NOMO-1 treated with dmso at 0.1 percent for 144 hours (cell line): ENCODE data around the gene ANKS4B.
A peak's percentile ranks its signal among the peaks of the same experiment; 100 is the strongest.
"Not testable (repeated sequence)": the region's sequence is repeated elsewhere in the genome, so short reads cannot be mapped to it uniquely, and the experiment has no call there.

ENCODE experiments used
- DNase-seq: peaks from one replicate; lab custom pipeline; 2025; ENCODE audit not compliant: unreplicated experiment; lab: John Stamatoyannopoulos, UW

ANKS4B gene

GRCh38 chr16:21233521-21234150 is at the start of gene ANKS4B:
Gene ANKS4B (plus strand): TSS chr16:21233699. CDS start chr16:21233738, 39 bp downstream.
- no peak for DNase-seq

DNA sequence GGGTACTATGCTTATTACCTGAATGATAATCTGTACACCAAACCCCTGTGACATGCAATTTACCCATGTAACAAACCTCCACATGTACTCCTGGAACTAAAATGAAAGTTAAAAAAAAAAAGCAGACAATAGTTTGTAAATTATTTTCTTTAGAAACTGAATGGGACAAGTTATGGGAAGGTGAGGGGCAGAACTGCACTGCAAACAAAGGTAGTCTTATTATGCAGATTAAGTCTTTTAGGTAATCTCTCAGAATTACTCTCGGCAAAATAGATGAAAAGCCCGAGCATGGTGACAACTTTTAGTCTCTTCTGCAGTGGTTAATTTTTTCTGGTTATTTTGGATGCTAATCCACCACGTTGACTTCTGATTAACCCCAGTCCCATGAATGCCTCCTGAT is 49.5 kb upstream of the ANKS4B start:
- DNase-seq = no peak

DNA sequence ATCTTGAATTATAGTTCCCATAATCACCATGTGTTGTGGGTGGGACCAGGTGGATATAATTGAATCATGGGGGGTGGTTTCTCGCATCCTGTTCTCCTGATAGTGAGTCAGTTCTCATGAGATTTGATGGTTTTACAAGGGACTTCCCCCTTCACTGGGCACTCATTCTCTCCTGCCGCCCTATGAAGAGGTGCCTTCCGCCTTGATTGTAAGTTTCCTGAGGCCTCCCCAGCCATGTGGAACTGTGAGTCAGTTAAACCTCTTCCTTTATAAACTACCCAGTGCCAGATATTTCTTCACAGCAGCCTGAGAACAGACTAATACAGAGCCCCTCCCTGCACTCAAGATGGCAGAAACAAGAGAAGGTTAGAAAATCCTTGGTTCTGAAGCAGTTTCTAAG is 48.7 kb upstream of the ANKS4B start:
- no peak for DNase-seq

DNA sequence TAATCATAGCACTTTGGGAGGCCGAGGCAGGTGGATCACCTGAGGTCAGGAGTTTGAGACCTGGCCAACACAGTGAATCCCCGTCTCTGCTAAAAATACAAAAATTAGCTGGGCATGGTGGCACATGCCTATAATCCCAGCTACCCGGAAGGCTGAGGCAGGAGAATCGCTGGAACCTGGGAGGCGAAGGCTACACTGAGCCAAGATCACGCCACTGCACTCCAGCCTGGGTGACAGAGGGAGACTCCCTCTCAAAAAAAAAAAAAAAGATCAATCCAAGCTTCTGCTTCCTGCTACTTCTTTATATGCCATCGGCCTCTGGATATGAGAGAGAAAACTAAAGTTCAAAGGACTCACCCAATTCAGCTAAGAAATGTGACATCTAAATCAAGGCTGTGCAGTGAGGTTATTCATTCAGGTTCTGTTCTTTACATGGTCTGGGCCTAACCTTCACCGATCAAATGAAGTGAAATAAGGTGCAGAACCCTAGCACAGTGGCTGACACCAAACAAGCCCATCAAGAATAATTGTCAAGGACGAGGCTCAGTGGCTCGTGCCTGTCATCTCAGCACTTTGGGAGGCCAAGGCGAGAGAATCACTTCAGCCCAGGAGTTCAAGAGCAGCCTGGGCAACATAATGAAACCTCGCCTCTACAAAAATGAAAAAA is 47.7 kb upstream of the ANKS4B start:
- no peak for DNase-seq

- no peak for DNase-seq
Observed at GRCh38 chr16:21186326-21186691, 47.2 kb upstream of the ANKS4B start.

GRCh38 chr16:21189311-21189710 is 44.2 kb upstream of the ANKS4B start:
- DNase-seq = no peak

DNA sequence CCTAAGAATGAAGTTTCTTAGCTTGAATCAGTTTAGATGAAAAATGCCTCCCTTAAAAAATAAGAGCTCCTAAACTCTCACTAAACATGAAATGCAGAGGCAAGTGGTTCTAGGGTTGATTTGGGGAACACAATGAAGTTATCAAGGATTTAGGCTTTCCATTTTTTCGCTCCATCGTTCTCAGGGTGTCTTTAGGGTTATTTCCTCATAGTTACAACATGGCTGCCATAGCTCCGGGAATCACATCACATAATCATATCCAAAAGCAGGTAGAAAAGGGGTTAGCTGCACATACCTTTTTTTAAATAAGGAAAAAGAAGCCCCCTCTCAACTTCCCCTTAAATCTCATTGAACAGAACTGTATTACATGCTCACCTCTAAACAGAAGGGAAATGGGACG is 43.5 kb upstream of the ANKS4B start:
- no peak for DNase-seq

- no peak for DNase-seq
Observed at GRCh38 chr16:21190599-21190998, 42.9 kb upstream of the ANKS4B start.

DNA sequence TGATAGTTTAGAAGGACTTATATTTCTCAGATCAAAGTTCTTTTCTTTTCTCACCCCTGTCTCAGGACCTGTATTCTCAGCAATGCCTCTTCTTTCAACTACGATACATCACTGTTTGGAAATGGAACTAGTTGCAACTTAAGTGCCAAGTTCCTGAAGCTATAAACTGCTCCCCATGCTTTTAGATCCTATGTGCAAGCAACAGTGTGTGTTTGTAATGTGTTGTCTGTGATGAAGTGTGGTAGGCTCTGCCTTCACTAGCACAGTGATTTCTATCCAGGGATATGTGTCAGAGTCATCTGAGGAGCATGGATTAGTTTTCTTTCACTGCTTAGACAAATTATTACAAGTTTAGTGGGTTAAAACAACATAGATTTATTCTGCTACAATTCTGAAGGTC is 40.5 kb upstream of the ANKS4B start:
- DNase-seq = no peak

DNA sequence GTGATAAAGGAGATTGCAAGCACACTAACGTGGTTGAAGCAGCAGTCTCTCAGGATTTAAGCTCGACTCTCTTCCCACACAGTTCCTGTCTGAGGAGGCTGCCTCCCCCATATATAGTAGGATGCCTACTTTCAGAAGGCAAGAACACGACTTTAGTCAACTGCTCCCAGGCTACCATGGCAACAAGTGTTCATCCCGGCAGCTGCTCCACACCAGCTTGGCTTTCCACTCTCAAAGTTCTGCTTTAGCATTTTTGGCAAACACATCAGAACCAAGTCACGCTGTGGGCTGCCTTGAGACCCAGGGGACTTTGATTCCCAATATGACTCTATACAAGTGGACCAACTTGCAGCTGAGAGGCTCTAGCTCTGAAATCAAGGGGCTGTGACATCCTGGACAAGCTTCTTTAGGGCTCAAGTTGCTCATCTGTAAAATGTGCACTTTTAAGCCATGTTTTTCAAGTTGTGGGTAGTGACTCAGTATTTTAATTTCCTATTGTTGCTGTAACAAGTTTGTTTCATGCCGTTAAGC is 38.7 kb upstream of the ANKS4B start:
- no peak for DNase-seq

DNA sequence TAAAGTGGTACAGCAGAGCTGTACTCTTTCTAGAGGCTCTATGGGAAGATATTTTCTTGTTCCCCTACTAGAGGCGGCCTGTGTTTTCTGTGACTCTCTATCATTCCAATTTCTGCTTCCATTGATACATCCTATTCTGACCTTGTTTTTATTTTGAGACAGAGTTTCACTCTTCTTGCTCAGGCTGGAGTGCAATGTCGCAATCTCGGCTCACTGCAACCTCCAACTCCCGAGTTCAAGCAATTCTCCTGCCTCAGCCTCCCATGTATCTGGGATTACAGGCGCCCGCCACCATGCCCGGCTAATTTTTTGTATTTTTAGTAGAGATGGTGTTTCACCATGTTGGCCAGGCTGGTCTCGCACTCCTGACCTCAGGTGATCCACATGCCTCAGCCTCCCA is 38.2 kb upstream of the ANKS4B start:
- DNase-seq = not testable (repeated sequence)

- peak; percentile 54 for DNase-seq
Observed at GRCh38 chr16:21197112-21197511, 36.4 kb upstream of the ANKS4B start.

DNA sequence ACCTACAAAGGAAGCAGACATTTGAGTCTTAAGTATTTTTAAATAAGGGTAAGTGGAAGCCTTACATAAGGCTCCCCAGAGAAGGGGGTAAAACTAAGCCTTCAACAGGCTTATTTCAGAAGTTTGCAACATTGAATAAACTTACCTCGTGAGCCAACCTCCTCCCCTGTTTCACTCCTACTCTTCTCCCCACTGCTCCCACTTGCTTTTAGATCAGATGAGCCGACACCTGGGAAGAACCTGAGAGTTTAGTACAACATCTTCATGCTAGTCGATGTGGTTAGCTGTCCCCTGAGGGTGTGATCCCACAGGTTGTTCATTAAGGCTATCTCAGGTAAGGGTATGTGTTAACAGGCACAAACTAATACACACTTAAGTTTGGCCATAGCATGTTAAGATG is 35.9 kb upstream of the ANKS4B start:
- DNase-seq = no peak

- DNase-seq = no peak
Observed at GRCh38 chr16:21199607-21200218, 33.8 kb upstream of the ANKS4B start.

- no peak for DNase-seq
Observed at GRCh38 chr16:21203155-21203797, 30.2 kb upstream of the ANKS4B start.

DNA sequence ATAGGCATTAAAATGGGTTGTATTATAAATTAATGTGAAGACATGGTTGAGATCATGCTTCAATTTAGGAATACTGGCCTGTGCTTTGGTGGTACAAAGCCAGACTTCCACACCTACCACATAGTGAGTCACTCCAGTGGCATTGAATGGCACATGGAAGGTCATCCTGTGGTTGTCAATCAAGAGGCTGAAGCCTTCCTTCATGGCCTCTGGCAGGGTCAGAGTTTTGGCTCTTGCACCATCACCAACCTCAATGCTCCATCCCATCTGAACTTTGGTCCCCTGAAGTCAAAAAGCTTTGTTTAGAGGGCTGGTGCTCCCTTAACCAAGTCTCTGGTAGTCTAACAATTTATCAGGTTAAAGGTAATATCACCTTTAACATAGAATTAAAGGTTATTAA is 28.2 kb upstream of the ANKS4B start:
- DNase-seq = no peak

- DNase-seq = no peak
Observed at GRCh38 chr16:21206550-21206949, 26.9 kb upstream of the ANKS4B start.

- DNase-seq = no peak
Observed at GRCh38 chr16:21208446-21209230, 24.9 kb upstream of the ANKS4B start.

DNA sequence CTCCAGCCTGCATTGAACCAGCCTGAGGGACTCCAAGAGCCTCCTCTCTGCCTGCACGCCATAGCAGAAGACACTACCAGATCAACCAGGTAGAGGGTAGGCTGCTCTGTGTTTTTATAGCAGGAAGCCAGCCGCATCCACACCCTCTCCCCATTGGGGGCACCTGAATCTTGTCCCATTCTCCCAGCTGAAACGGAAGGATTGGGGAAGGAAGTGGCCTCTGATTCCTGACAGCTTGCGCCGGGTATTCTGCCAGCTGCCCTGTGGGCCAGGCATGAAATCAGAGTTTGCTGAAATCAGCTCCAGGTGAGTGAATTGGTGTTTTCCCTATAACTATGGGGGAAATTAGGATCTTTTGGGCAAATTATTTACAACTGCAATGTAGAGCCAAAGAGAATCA is 22.0 kb upstream of the ANKS4B start, which contains the start of gene ZP2:
TSS of gene ZP2 (minus strand) at position 89 of the 400 bp plus-strand sequence. CDS start at position 62, 27 bp downstream.
- DNase-seq = no peak

GRCh38 chr16:21214086-21214485 is 19.4 kb upstream of the ANKS4B start:
- no peak for DNase-seq

DNA sequence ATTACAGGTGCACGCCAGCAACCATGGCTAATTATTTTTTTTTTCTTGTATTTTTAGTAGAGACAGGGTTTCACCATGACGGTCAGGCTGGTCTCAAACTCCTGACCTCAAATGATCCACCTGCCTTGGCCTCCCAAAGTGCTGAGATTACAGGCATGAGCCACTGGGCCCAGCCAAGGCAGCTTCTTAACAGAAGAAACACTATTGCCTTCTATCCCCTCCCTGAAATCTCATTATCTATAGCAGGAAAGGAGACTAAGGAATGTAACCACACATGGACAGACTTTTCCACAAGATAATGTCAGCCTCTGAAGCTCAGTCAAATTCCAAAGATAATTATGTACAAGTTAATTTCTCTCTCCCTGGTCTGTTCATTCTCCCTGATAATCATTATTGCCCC is 16.4 kb upstream of the ANKS4B start:
- DNase-seq = no peak
